Subcutaneous abdominal adipose tissue (tissue), 5 donors: Measurements from ENCODE around the gene STON2.
"Not testable (repeated sequence)": the region's sequence is repeated elsewhere in the genome, so short reads cannot be mapped to it uniquely, and the experiment has no call there.

Experiments
- H3K27ac ChIP-seq: one replicate; pipeline ENCODE4 v1.7.0; 2013; ENCODE audit warnings: low read depth, mild to moderate bottlenecking, inconsistent platforms, low read length, moderate library complexity
- H3K27me3 ChIP-seq, 5 donors: one replicate each; pipeline ENCODE4 v1.7.0; 2013; ENCODE audit warnings: low read length in 5 of 5, inconsistent platforms in 1 of 5; ENCODE audit not compliant: control insufficient read depth in 5 of 5, insufficient read depth in 4 of 5
- H3K36me3 ChIP-seq, 5 donors: one replicate each; pipeline ENCODE4 v1.7.0; 2013; ENCODE audit warnings: low read length in 5 of 5; ENCODE audit not compliant: control insufficient read depth in 5 of 5, insufficient read depth in 5 of 5
- H3K4me1 ChIP-seq, 5 donors: one replicate each; pipeline ENCODE4 v1.7.0; 2013; ENCODE audit warnings: low read length in 5 of 5, mild to moderate bottlenecking in 3 of 5, moderate library complexity in 1 of 5; ENCODE audit not compliant: control insufficient read depth in 5 of 5, insufficient read depth in 5 of 5
- H3K4me3 ChIP-seq, 5 donors: one replicate each; pipeline ENCODE4 v1.7.0; 2013; ENCODE audit warnings: low read length in 5 of 5, low read depth in 1 of 5
- H3K9ac ChIP-seq, 5 donors: one replicate each; pipeline ENCODE4 v1.7.0; 2013; ENCODE audit warnings: low read length in 5 of 5, mild to moderate bottlenecking in 4 of 5, moderate library complexity in 3 of 5
- H3K9me3 ChIP-seq, 5 donors: one replicate each; pipeline ENCODE4 v1.7.0; 2013; ENCODE audit warnings: low read length in 5 of 5; ENCODE audit not compliant: control insufficient read depth in 5 of 5
- donor health status: healthy.
- donor health status: healthy.
- donor health status: healthy.
- donor health status: healthy.
- donor health status: healthy.

STON2 gene

DNA sequence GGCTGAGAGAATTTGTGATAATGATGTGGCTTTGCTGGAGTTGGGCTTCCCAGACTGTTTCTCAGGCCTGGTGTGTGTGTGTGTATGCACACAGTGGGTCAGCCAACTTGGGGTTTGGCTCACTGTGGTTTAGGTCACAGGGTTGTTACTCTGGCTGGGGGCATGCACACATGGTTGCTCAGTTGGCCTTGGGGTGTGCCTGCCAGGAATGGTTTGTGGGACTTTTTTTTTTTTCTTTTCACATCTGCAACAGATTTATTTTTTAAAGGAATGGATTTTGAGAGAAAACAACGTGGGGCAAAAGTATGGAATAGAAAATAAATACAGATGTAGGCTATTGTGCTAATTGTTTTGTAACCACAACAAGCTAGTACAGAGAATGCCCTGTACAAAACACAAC is 154.4 kb downstream of the STON2 start:
- Histone ChIP-seq H3K9ac (no peak overlapping the region), H3K9me3 (peaks cover 0 to 3% (median 0%) of the 10 kb centered on the region in 5 donors), H3K36me3 (no peaks in the 10 kb centered on the region), H3K27me3 (no peaks in the 10 kb centered on the region), H3K4me3 (no peak overlapping the region), H3K27ac (no peak overlapping the region), H3K4me1 (peaks cover 0 to 4% (median 0%) of the 10 kb centered on the region in 5 donors)

DNA sequence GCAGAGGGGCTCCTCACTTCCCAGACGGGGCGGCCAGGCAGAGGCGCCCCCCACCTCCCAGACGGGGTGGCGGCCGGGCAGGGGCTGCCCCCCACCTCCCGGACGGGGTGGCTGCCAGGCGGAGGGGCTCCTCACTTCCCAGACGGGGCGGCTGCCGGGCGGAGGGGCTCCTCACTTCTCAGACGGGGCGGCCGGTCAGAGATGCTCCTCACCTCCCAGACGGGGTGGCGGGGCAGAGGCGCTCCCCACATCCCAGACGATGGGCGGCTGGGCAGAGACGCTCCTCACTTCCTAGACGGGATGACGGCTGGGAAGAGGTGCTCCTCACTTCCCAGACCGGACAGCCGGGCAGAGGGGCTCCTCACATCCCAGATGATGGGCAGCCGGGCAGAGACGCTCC is 155.7 kb downstream of the STON2 start:
- not testable (repeated sequence) for H3K27ac ChIP-seq, H3K9me3 ChIP-seq, H3K27me3 ChIP-seq, H3K4me1 ChIP-seq, H3K4me3 ChIP-seq, H3K9ac ChIP-seq, H3K36me3 ChIP-seq

DNA sequence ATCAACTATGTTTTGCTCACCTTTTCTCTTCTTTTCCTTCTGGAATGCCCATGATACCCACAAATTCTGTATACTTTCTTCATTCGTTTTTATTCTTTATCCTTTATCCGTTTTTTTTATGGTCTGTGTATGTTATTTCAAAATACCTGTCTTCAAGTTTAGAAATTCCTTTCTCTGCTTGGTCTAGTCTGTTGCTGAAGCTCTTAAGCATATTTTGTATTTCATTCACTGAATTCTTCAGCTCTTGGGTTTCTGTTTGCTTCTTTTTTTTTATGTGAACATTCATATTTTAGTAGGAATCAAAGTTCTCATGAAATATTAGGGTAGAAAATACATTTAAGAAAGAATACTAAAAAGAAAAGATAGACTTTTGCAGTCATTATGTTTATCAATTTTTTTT is 156.6 kb downstream of the STON2 start:
- Histone ChIP-seq H3K27me3 (no peaks in the 10 kb centered on the region), H3K27ac (no peak overlapping the region), H3K4me3 (no peak overlapping the region), H3K36me3 (no peaks in the 10 kb centered on the region), H3K9me3 (peaks cover 0 to 3% (median 0%) of the 10 kb centered on the region in 5 donors), H3K9ac (no peak overlapping the region), H3K4me1 (peaks cover 0 to 4% (median 0%) of the 10 kb centered on the region in 5 donors)

GRCh38 chr14:81236849-81237248 is 163.3 kb downstream of the STON2 start:
- not testable (repeated sequence) for H3K27me3 ChIP-seq, H3K27ac ChIP-seq, H3K36me3 ChIP-seq, H3K9ac ChIP-seq, H3K4me3 ChIP-seq, H3K4me1 ChIP-seq, H3K9me3 ChIP-seq

GRCh38 chr14:81236138-81236537 is 164.0 kb downstream of the STON2 start:
- Histone ChIP-seq H3K36me3 (no peaks in the 10 kb centered on the region), H3K4me1 (peaks cover 0 to 4% (median 0%) of the 10 kb centered on the region in 5 donors), H3K4me3 (no peak overlapping the region), H3K9ac (no peak overlapping the region), H3K27ac (no peak overlapping the region), H3K27me3 (no peaks in the 10 kb centered on the region), H3K9me3 (peaks cover 0 to 4% (median 0%) of the 10 kb centered on the region in 5 donors)

DNA sequence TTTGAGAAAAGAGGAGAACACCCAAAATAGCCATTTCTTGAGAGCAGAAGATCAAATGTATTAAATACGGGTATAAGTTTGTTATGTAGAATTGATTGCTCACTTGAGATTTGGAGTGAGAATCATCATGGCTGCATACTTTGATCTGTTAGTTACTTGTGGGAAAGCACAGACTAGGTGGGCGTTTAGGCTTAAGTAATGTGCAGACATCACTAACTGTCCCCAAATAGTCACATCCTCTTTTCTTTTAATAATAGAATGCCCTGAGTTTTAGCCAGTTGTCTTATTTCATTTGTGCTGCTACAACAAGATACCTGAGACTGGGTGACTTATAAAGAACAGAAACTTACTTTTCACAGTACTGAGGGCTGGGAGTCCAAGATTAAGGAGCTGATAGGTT is 165.0 kb downstream of the STON2 start:
- Histone ChIP-seq H3K4me3 (no peak overlapping the region), H3K4me1 (peaks cover 0 to 4% (median 0%) of the 10 kb centered on the region in 5 donors), H3K36me3 (no peaks in the 10 kb centered on the region), H3K9ac (no peak overlapping the region), H3K27ac (no peak overlapping the region), H3K27me3 (no peaks in the 10 kb centered on the region), H3K9me3 (peaks cover 0 to 4% (median 0%) of the 10 kb centered on the region in 5 donors)

DNA sequence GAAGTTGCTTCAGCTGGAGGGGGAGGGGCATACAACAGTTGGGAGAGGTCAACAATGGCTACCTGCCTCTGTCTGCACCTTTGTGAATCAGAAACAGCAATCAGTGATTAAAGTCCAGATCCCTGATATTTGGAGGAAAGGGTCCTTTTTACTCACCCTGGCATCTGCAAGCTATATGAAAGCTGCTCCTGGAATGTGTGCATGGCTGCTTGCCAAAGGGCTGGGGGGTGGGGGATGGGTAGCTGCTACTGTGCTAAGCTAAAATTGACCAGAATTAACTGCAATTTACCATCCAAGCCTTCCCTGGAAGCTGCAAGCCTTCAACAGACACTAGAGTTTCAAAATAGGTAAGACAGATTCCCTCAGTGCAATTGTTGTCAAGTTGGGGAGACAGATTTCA is 165.8 kb downstream of the STON2 start:
- H3K27ac ChIP-seq = no peak overlapping the region
- H3K4me3 ChIP-seq = no peak overlapping the region

GRCh38 chr14:81233615-81234014 is 166.5 kb downstream of the STON2 start:
- H3K9ac ChIP-seq = no peak overlapping the region
- no peaks in the 10 kb centered on the region for H3K36me3 ChIP-seq
- no peaks in the 10 kb centered on the region for H3K27me3 ChIP-seq
- H3K4me3 ChIP-seq = no peak overlapping the region
- H3K27ac ChIP-seq = no peak overlapping the region
- peaks cover 0 to 4% (median 0%) of the 10 kb centered on the region in 5 donors for H3K4me1 ChIP-seq
- peaks cover 0 to 4% (median 0%) of the 10 kb centered on the region in 5 donors for H3K9me3 ChIP-seq

More for the DNA sequence above, 165.8 kb downstream of the STON2 start:
- Histone ChIP-seq H3K9ac (no peak overlapping the region), H3K36me3 (no peaks in the 10 kb centered on the region), H3K27me3 (no peaks in the 10 kb centered on the region), H3K9me3 (peaks cover 0 to 4% (median 0%) of the 10 kb centered on the region in 5 donors), H3K4me1 (peaks cover 0 to 4% (median 0%) of the 10 kb centered on the region in 5 donors)

GRCh38 chr14:81231540-81231939 is 168.6 kb downstream of the STON2 start:
- H3K4me3 ChIP-seq = no peak overlapping the region
- no peak overlapping the region for H3K27ac ChIP-seq
- H3K9me3 ChIP-seq = peaks cover 0 to 2% (median 0%) of the 10 kb centered on the region in 5 donors
- peaks cover 0 to 4% (median 0%) of the 10 kb centered on the region in 5 donors for H3K4me1 ChIP-seq
- H3K36me3 ChIP-seq = no peaks in the 10 kb centered on the region
- H3K27me3 ChIP-seq = no peaks in the 10 kb centered on the region
- no peak overlapping the region for H3K9ac ChIP-seq

- H3K4me1 ChIP-seq = peaks cover 3 to 8% (median 6%) of the 10 kb centered on the region in 5 donors
- no peaks in the 10 kb centered on the region for H3K9me3 ChIP-seq
- H3K27me3 ChIP-seq = no peaks in the 10 kb centered on the region
- H3K9ac ChIP-seq = no peak overlapping the region
- no peaks in the 10 kb centered on the region for H3K36me3 ChIP-seq
- H3K27ac ChIP-seq = no peak overlapping the region
- no peak overlapping the region for H3K4me3 ChIP-seq
Measured at GRCh38 chr14:81224222-81224621, 175.9 kb downstream of the STON2 start.

- H3K9ac ChIP-seq, H3K27ac ChIP-seq, H3K27me3 ChIP-seq, H3K4me3 ChIP-seq, H3K36me3 ChIP-seq, H3K9me3 ChIP-seq: not testable (repeated sequence)
- H3K4me1 ChIP-seq = peaks cover 3 to 12% (median 9%) of the 10 kb centered on the region in 5 donors
Measured at GRCh38 chr14:81223788-81224187, 176.3 kb downstream of the STON2 start.
